ENCODE measurements around the gene ELAC2.

- TF ChIP-seq CTCF (IDR thresholded peaks at IDR 0.05) (no peak), POLR2A (IDR thresholded peaks at IDR 0.05) (no peak)
Observed at GRCh38 chr17:13016881-13017654, 759 bp downstream of the ELAC2 start.
